Colonic mucosa (tissue), 4 donors: ENCODE data around the gene ABCA7. TPM values are rescaled to one million over a fixed set of nuclear protein-coding genes. Genes with fewer than 3 reads are reported as not detected.

ENCODE experiments used
- DNase-seq: peaks from one replicate; pipeline ENCODE4 v3.0.0-alpha.2; 2020
- H3K27ac ChIP-seq: fragments of 200-600 bp; one replicate; pipeline ENCODE4 v1.8.0; 2021
- H3K27me3 ChIP-seq: fragments of 200-600 bp; one replicate; pipeline ENCODE4 v1.8.0; 2021
- H3K36me3 ChIP-seq: fragments of 200-600 bp; one replicate; pipeline ENCODE4 v1.8.0; 2021
- H3K4me1 ChIP-seq: fragments of 200-600 bp; one replicate; pipeline ENCODE4 v1.8.0; 2021; ENCODE audit warnings: mild to moderate bottlenecking
- H3K4me3 ChIP-seq: fragments of 200-600 bp; one replicate; pipeline ENCODE4 v1.8.0; 2021
- H3K9ac ChIP-seq, 2 donors: one replicate each; pipeline ENCODE4 v1.7.0; 2013; ENCODE audit warnings: control low read depth in 2 of 2, low read depth in 2 of 2, low read length in 2 of 2
- H3K9me3 ChIP-seq: fragments of 200-600 bp; one replicate; pipeline ENCODE4 v1.8.0; 2021
- CTCF ChIP-seq: fragments of 200-600 bp; IDR thresholded peaks from one replicate; pipeline ENCODE4 v1.8.0; 2022; ENCODE audit warnings: antibody characterized with exemption, mild to moderate bottlenecking
- intact Hi-C: fragments of 100-400 bp; cut with DNase I; formaldehyde crosslinking; loops from one replicate; pipeline ENCODE4 v1.14.1; 2022
- total RNA-seq, 2 donors: library from RNA; stranded (reverse); fragmentation: NEBNext Ultra II Directional in 1 of 2; extraction: Animal tissue kit (Norgen Biotek cat#: 25700) in 1 of 2; gene quantifications; one replicate each; pipeline ENCODE4 v1.2.1, GENCODE V29; 2021
- donor health status: healthy.
- donor health status: DM: no; HTN: no; CAD: no.
- donor health status: DM: no; HTN: no; CAD: no.

The ABCA7 gene
- total RNA-seq, 2 donors from 2014 or later = 23.9 to 31.6 TPM

DNA sequence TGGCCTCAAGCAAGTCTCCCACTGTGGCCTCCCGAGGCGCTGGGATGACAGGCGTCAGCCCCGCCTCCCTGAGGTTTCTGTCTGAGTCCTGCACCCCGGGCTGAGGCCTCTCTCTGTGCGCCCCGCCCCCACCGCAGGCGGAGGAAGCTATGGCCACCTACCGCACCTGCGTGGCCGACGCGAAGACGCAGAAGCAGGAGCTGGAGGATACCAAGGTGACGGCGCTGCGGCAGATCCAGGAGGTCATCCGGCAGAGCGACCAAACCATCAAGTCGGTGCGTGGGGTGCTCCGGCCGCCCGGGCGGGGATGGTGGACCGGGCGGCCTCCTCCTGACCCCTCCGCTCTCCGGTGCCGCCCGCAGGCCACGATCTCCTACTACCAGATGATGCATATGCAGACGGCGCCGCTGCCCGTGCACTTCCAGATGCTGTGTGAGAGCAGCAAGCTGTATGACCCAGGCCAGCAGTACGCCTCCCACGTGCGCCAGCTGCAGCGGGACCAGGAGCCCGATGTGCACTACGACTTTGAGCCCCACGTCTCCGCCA, 39.7 kb downstream of the ABCA7 start:
- peaks cover 9% of the 10 kb centered on the region for H3K4me1 ChIP-seq
- no peak overlapping the region for H3K4me3 ChIP-seq
- no peaks in the 10 kb centered on the region for H3K9me3 ChIP-seq
- no peak for TF ChIP-seq CTCF
- H3K36me3 ChIP-seq = no peaks in the 10 kb centered on the region
- H3K27me3 ChIP-seq = no peaks in the 10 kb centered on the region
- peak; percentile 39 for DNase-seq
- no peak overlapping the region for H3K9ac ChIP-seq
- intact Hi-C loops = no loop called here
- no peak overlapping the region for H3K27ac ChIP-seq

DNA sequence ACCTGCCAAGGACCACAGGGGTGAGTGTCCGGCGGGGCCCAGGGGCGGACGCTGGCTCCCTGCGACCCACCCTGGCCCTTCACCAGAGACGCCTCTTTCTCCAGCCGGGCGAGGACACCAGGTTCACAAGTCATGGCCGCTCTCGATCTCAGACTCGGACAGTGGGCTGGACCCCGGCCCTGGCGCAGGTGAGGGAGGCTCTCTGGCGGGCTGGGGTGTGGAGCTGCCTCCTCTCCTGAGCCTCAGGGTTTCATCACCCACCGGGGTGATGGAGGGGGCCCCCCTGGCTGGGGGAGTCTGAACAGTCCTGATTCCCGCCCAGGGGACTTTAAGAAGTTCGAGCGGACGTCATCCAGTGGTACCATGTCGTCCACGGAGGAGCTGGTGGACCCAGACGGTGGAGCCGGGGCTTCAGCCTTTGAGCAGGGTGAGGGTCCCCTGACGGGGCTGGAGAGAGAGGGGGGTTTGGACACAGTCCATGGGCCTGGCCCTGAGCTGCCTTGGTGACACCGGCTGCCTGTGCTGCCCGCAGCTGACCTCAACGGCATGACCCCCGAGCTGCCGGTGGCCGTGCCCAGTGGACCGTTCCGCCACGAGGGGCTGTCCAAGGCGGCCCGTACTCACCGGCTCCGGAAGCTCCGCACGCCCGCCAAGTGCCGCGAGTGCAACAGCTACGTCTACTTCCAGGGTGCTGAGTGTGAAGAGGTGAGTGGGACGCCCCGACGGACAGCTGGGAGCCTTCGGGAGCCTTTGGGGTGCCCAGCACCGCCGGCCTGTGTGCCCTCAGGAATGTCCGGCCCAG, 40.7 kb downstream of the ABCA7 start:
- Histone ChIP-seq H3K36me3 (no peaks in the 10 kb centered on the region), H3K9ac (no peak overlapping the region), H3K27ac (no peak overlapping the region), H3K27me3 (no peaks in the 10 kb centered on the region), H3K9me3 (no peaks in the 10 kb centered on the region), H3K4me3 (no peak overlapping the region), H3K4me1 (peaks cover 4% of the 10 kb centered on the region)
- no peak for DNase-seq
- intact Hi-C loops = no loop called here
- no peak for TF ChIP-seq CTCF

DNA sequence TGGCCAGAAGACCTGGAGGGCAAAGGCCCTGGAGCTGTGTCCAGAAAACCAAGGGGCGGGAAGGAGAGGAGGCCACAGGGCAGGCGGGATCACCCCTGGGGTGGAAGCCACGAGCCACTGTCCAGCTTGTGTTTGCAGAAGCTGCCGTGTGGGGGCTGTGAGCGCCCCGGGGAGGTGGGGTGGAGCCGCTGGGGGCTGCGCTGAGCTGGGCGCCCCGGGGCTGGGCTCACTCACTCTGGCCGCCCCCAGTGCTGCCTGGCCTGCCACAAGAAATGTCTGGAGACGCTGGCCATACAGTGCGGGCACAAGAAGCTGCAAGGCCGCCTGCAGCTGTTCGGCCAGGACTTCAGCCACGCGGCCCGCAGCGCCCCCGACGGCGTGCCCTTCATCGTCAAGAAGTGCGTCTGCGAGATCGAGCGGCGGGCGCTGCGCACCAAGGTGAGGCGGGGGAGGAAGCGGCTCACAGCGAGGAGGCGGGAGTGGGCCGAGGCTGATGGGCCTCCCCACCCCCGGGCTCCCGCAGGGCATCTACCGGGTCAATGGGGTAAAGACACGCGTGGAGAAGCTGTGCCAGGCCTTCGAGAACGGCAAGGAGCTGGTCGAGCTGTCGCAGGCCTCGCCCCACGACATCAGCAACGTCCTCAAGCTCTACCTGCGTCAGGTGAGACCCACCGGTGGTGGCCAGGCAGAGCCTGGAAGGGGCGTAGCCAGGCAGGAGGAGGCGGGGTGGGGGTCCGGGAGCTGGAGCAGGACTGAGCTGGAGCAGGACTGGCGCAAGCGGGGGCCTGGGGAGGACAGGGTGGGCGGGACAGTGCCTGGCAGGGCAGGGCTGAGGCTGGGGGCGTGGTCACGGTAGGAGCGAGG, 41.6 kb downstream of the ABCA7 start:
- Histone ChIP-seq H3K9me3 (no peaks in the 10 kb centered on the region), H3K9ac (no peak overlapping the region), H3K4me3 (peak overlapping the region; percentile 11), H3K36me3 (no peaks in the 10 kb centered on the region), H3K27ac (no peak overlapping the region), H3K27me3 (no peaks in the 10 kb centered on the region), H3K4me1 (peaks cover 4% of the 10 kb centered on the region)
- intact Hi-C loops = no loop called here
- no peak for TF ChIP-seq CTCF
- no peak for DNase-seq

- no peaks in the 10 kb centered on the region for H3K36me3 ChIP-seq
- H3K27me3 ChIP-seq = no peaks in the 10 kb centered on the region
- peak overlapping the region; percentile 42 for H3K4me3 ChIP-seq
- peak overlapping the region; percentile 68 to 78 for H3K9ac ChIP-seq
- peaks cover 4% of the 10 kb centered on the region for H3K4me1 ChIP-seq
- peak; percentile 96 for DNase-seq
- H3K27ac ChIP-seq = peak overlapping the region; percentile 59
- no peaks in the 10 kb centered on the region for H3K9me3 ChIP-seq
- intact Hi-C loops = no loop called here
- TF ChIP-seq CTCF = no peak
Measured at GRCh38 chr19:1082165-1082927, 42.4 kb downstream of the ABCA7 start.
